Articular chondrocyte of knee joint (primary cell): ENCODE data around the gene NLRP11. TPM values are rescaled to one million over a fixed set of nuclear protein-coding genes. Genes with fewer than 3 reads are reported as not detected.

Experiments
- total RNA-seq: library from RNA; depleted of rRNA; stranded (reverse); fragments of >200 nt; gene quantifications from 2 replicates; pipeline ENCODE4 v1.2.3, GENCODE V29; 2012

NLRP11 gene
- not detected in 2 replicates for total RNA-seq

GRCh38 chr19:55831846-55832245, at the start of gene NLRP11:
NLRP11 (minus strand) TSS chr19:55831999; CDS start chr19:55818174, 13,825 bp downstream.

GRCh38 chr19:55836340-55836739, 4.5 kb upstream of the NLRP11 start, which contains the start of gene NLRP4:
NLRP4 (plus strand) TSS chr19:55836540; CDS start chr19:55852081, 15,541 bp downstream.

GRCh38 chr19:55768818-55769217, 63.0 kb downstream of the NLRP11 start, which contains the start of gene RFPL4AL1:
RFPL4AL1 (plus strand) TSS chr19:55769118; CDS start chr19:55771805, 2,687 bp downstream.

GRCh38 chr19:55758797-55759196, 73.0 kb downstream of the NLRP11 start, which contains the start of gene RFPL4A:
RFPL4A (plus strand) TSS chr19:55759097; CDS start chr19:55761801, 2,704 bp downstream.

GRCh38 chr19:55738302-55738701, 93.5 kb downstream of the NLRP11 start, which contains the start of gene NLRP9:
NLRP9 (minus strand) TSS chr19:55738402; CDS start chr19:55738374, 28 bp downstream.

Other genes with a start within 250 kb of the NLRP11 start
- 3.4 and 5.1 TPM in 2 replicates for gene FIZ1, start 232.5 kb downstream of the NLRP11 start, total RNA-seq
- 6.6 and 7.1 TPM in 2 replicates for gene ZNF524, start 231.7 kb downstream of the NLRP11 start, total RNA-seq
- 1.2 and 1.3 TPM in 2 replicates for gene ZNF865, start 226.4 kb downstream of the NLRP11 start, total RNA-seq
- gene ZNF784, start 207.4 kb downstream of the NLRP11 start, total RNA-seq: 4.7 and 6.2 TPM in 2 replicates
- 5.3 and 8.6 TPM in 2 replicates for gene ZNF580, start 191.0 kb downstream of the NLRP11 start, total RNA-seq
- gene ZNF581, start 188.3 kb downstream of the NLRP11 start, total RNA-seq: 17.6 and 20.4 TPM in 2 replicates
- 6.9 and 7.4 TPM in 2 replicates for gene CCDC106, start 183.8 kb downstream of the NLRP11 start, total RNA-seq
- gene U2AF2, start 177.0 kb downstream of the NLRP11 start, total RNA-seq: 65.0 and 66.0 TPM in 2 replicates
- 48.3 and 57.5 TPM in 2 replicates for gene EPN1, start 156.8 kb downstream of the NLRP11 start, total RNA-seq
- not detected in 2 replicates for gene NLRP9, start 93.6 kb downstream of the NLRP11 start, total RNA-seq
- not detected in 2 replicates for gene RFPL4A, start 72.9 kb downstream of the NLRP11 start, total RNA-seq
- gene RFPL4AL1, start 62.9 kb downstream of the NLRP11 start, total RNA-seq: not detected in 2 replicates
- not detected in 2 replicates for gene NLRP4, start 4.5 kb upstream of the NLRP11 start, total RNA-seq
- gene NLRP13, start 100.3 kb upstream of the NLRP11 start, total RNA-seq: not detected in 2 replicates
- not detected in 2 replicates for gene NLRP8, start 115.8 kb upstream of the NLRP11 start, total RNA-seq
- gene NLRP5, start 154.8 kb upstream of the NLRP11 start, total RNA-seq: not detected in 2 replicates